A549 (cell line): ENCODE measurements around the gene GPX2. TPM values are rescaled to one million over a fixed set of nuclear protein-coding genes. Genes with fewer than 3 reads are reported as not detected.

Source experiments
- ATAC-seq, 2 experiments: fragments of 200-7000 bp in 1 of 2; fragments of >200 bp in 1 of 2; cut with Nextera tagmentation in 1 of 2; cut with Tn5 transposase in 1 of 2; 3 replicates each; pipeline versions ENCODE4 v1.8.0 to v1.9.1; 2018 to 2020; ENCODE audit warnings: mild to moderate bottlenecking in 1 of 2, moderate library complexity in 1 of 2
- CTCF ChIA-PET: fragments of 300-600 bp; sonication (Branson Sonifier 250); formaldehyde crosslinking; extraction: SDS; loops from one replicate; lab custom pipeline; 2021; ENCODE audit warnings: antibody characterized with exemption, inconsistent platforms; lab: Yijun Ruan, JAX
- POLR2A ChIA-PET: fragments of 350-600 bp; formaldehyde crosslinking; extraction: SDS; loops from one replicate; lab custom pipeline; 2021; ENCODE audit warnings: antibody characterized with exemption, inconsistent platforms; lab: Yijun Ruan, JAX
- DNase-seq, 2 experiments: peaks; one replicate each; pipeline versions ENCODE4 v3.0.0 to v3.0.0-alpha.2; 2011 to 2016; ENCODE audit warnings: low read depth in 1 of 2, low spot score in 1 of 2
- FAIRE-seq: peaks from 2 replicates; lab custom pipeline; 2011; peaks lifted over from hg19 to GRCh38; lab: Jason Lieb, UNC
- H3K27ac ChIP-seq, 2 experiments: fragments of >200 bp; sonication (Bioruptor Twin); formaldehyde crosslinking; 3 replicates each; pipeline ENCODE4 v1.5.1; 2016 to 2017
- H3K4me1 ChIP-seq: fragments of >200 bp; sonication (Bioruptor Twin); formaldehyde crosslinking; 3 replicates; pipeline ENCODE4 v1.6.1; 2016
- H3K4me2 ChIP-seq: fragments of >200 bp; sonication (Bioruptor Twin); formaldehyde crosslinking; 3 replicates; pipeline ENCODE4 v1.6.1; 2016
- H3K4me3 ChIP-seq: fragments of >200 bp; sonication (Bioruptor Twin); formaldehyde crosslinking; 3 replicates; pipeline ENCODE4 v1.5.1; 2016
- H3K9me3 ChIP-seq: fragments of >200 bp; sonication (Bioruptor Twin); formaldehyde crosslinking; 3 replicates; pipeline ENCODE4 v1.6.1; 2016
- BCL3 ChIP-seq: fragments of >200 bp; sonication (Bioruptor Twin); formaldehyde crosslinking; IDR thresholded peaks from 3 replicates; pipeline ENCODE4 v1.6.1; 2016
- BHLHE40 ChIP-seq: IDR thresholded peaks from 2 replicates; pipeline ENCODE4 v1.6.1; 2012; ENCODE audit warnings: low read depth, low read length, inconsistent platforms
- CHD4 ChIP-seq: fragments of 200-600 bp; sonication (generic); IDR thresholded peaks from 2 replicates; pipeline ENCODE4 v1.6.1; 2016; ENCODE audit warnings: antibody characterized with exemption, mild to moderate bottlenecking, borderline replicate concordance
- EHF ChIP-seq: fragments of 250-450 bp; sonication (Bioruptor Pico); IDR thresholded peaks from 2 replicates; pipeline ENCODE4 v1.5.0; 2020; ENCODE audit warnings: mild to moderate bottlenecking
- EHMT2 ChIP-seq: fragments of 200-600 bp; sonication (generic); IDR thresholded peaks from 2 replicates; pipeline ENCODE4 v1.6.1; 2016; ENCODE audit warnings: antibody characterized with exemption, low read depth, mild to moderate bottlenecking, moderate library complexity
- ESRRA ChIP-seq: fragments of 150-350 bp; IDR thresholded peaks from 2 replicates; pipeline ENCODE4 v1.6.1; 2014; ENCODE audit warnings: mild to moderate bottlenecking, low read length, borderline replicate concordance
- FOSB ChIP-seq: fragments of 250-450 bp; sonication (Bioruptor Pico); IDR thresholded peaks from 2 replicates; pipeline ENCODE4 v1.5.0; 2020; ENCODE audit warnings: mild to moderate bottlenecking, moderate library complexity
- FOSL2 ChIP-seq, 2 experiments: fragments of 450-650 bp in 1 of 2; fragments of >200 bp in 1 of 2; sonication (Bioruptor Twin) in 1 of 2; formaldehyde crosslinking; IDR thresholded peaks; 2 replicates each; pipeline versions ENCODE4 v1.5.0 to v1.6.1; 2016 to 2020; ENCODE audit warnings: mild to moderate bottlenecking in 1 of 2, moderate library complexity in 1 of 2
- FOXS1 ChIP-seq: fragments of 250-450 bp; sonication (Bioruptor Pico); IDR thresholded peaks from 2 replicates; pipeline ENCODE4 v1.5.0; 2020; ENCODE audit warnings: mild to moderate bottlenecking, moderate library complexity
- GATA3 ChIP-seq: IDR thresholded peaks from 2 replicates; pipeline ENCODE4 v1.6.1; 2012; ENCODE audit warnings: borderline replicate concordance
- HES2 ChIP-seq: fragments of >200 bp; sonication (Bioruptor Twin); formaldehyde crosslinking; IDR thresholded peaks from 2 replicates; pipeline ENCODE4 v1.6.1; 2016
- HMGXB4 ChIP-seq: fragments of 250-450 bp; sonication (Bioruptor Pico); IDR thresholded peaks from 2 replicates; pipeline ENCODE4 v1.5.0; 2021; ENCODE audit warnings: mild to moderate bottlenecking, moderate library complexity, borderline replicate concordance
- JUN ChIP-seq, 2 experiments: fragments of >200 bp; sonication (Bioruptor Twin); formaldehyde crosslinking; IDR thresholded peaks; 2 replicates in 1 of 2; 3 replicates in 1 of 2; pipeline ENCODE4 v1.6.1; 2016 to 2017
- KDM1A ChIP-seq: fragments of 200-600 bp; sonication (generic); IDR thresholded peaks from 2 replicates; pipeline ENCODE4 v1.6.1; 2016; ENCODE audit warnings: low read depth, mild to moderate bottlenecking
- KDM5A ChIP-seq: fragments of 200-600 bp; sonication (generic); IDR thresholded peaks from 2 replicates; pipeline ENCODE4 v1.6.1; 2016; ENCODE audit warnings: antibody characterized with exemption, mild to moderate bottlenecking
- NPAS2 ChIP-seq: fragments of 250-450 bp; sonication (Bioruptor Pico); IDR thresholded peaks from 2 replicates; pipeline ENCODE4 v1.8.0; 2022; ENCODE audit warnings: mild to moderate bottlenecking, moderate library complexity, borderline replicate concordance
- RAD21 ChIP-seq, 2 experiments: fragments of >200 bp in 1 of 2; sonication (Bioruptor Twin) in 1 of 2; formaldehyde crosslinking in 1 of 2; IDR thresholded peaks in 1 of 2; conservative IDR thresholded peaks in 1 of 2; 2 replicates in 1 of 2; 3 replicates in 1 of 2; pipeline ENCODE4 v1.6.1; 2012 to 2018; ENCODE audit warnings: inconsistent platforms in 1 of 2
- REST ChIP-seq: fragments of 200-600 bp; sonication (generic); IDR thresholded peaks from 2 replicates; pipeline ENCODE4 v1.6.1; 2016; ENCODE audit warnings: antibody characterized with exemption, mild to moderate bottlenecking, moderate library complexity
- RFX5 ChIP-seq: fragments of 450-650 bp; IDR thresholded peaks from 2 replicates; pipeline ENCODE4 v1.7.1; 2014; ENCODE audit warnings: antibody characterized with exemption, mild to moderate bottlenecking, moderate library complexity
- RNF2 ChIP-seq: fragments of 200-600 bp; sonication (generic); IDR thresholded peaks from 2 replicates; pipeline ENCODE4 v1.6.1; 2016; ENCODE audit warnings: low read depth, mild to moderate bottlenecking, antibody characterized with exemption, moderate library complexity, borderline replicate concordance
- TFCP2L1 ChIP-seq: fragments of 250-450 bp; sonication (Bioruptor Pico); IDR thresholded peaks from 2 replicates; pipeline ENCODE4 v1.5.0; 2021; ENCODE audit warnings: mild to moderate bottlenecking
- ZC3H11A ChIP-seq: fragments of 450-650 bp; IDR thresholded peaks from 2 replicates; pipeline ENCODE4 v1.6.1; 2014; ENCODE audit warnings: antibody characterized with exemption, mild to moderate bottlenecking
- ZFP36 ChIP-seq: fragments of 450-650 bp; IDR thresholded peaks from 2 replicates; pipeline ENCODE4 v1.6.1; 2014; ENCODE audit warnings: borderline replicate concordance; ENCODE audit not compliant: partially characterized antibody
- ZSCAN20 ChIP-seq: fragments of 250-450 bp; sonication (Bioruptor Pico); IDR thresholded peaks from 2 replicates; pipeline ENCODE4 v1.8.0; 2022; ENCODE audit warnings: mild to moderate bottlenecking, moderate library complexity
- WGBS: methylation state at CpG from one replicate; pipeline ENCODE4 v1.1.6; 2017; ENCODE audit errors: missing lambda C conversion rate; 5-methylcytosine and 5-hydroxymethylcytosine counted together
- polyA plus RNA-seq, 4 experiments: library from polyadenylated mRNA; depleted of rRNA in 3 of 4; stranded (reverse); fragments of >200 nt; fragmentation: RNase III in 1 of 4; extraction: RNeasy Plus Mini Kit Qiagen cat#74134 plus additional on column Dnase treatment in 1 of 4; gene quantifications; 2 replicates in 3 of 4; 3 replicates in 1 of 4; pipeline ENCODE4 v1.2.3, GENCODE V29; 2011 to 2017

Gene GPX2
- polyA plus RNA-seq, 2 of the 4 experiments (the other 2 are of a cell fraction), result 382 to 876 TPM

- FAIRE-seq (no peak), ATAC-seq (no peak), DNase-seq (no peak)
- peak overlapping the region; percentile 90 to 92 for H3K27ac ChIP-seq
- peaks cover 53% of the 10 kb centered on the region for H3K4me1 ChIP-seq
- ChIA-PET POLR2A (interaction anchor here (1.0 kb wide), 1 partner anchor 8 kb away, joined by 3 read pairs; no protein-coding TSS in a partner anchor), CTCF (interaction anchor here (0.6 to 1.0 kb wide), 3 partner anchors 12 to 561 kb away, joined by 3 read pairs; no protein-coding TSS in a partner anchor)
- no peak overlapping the region for H3K4me3 ChIP-seq
- WGBS, result 97% methylated on average over 2 of the region's 2 CpGs
- H3K9me3 ChIP-seq, result no peaks in the 10 kb centered on the region
- TF ChIP-seq RNF2 (no peak), HES2 (no peak), JUN (IDR thresholded peaks at IDR 0.05) (no peak), HMGXB4 (CRISPR knock-in tag) (no peak), NPAS2 (CRISPR knock-in tag) (no peak), RAD21 (conservative IDR thresholded peaks at IDR 0.05 in 1 of 2, IDR thresholded peaks at IDR 0.05 in 1 of 2) (no peak), BCL3 (no peak), KDM1A (no peak), CHD4 (no peak), FOXS1 (CRISPR knock-in tag) (no peak), ZSCAN20 (no peak), RFX5 (no peak), EHMT2 (no peak), EHF (no peak), ZC3H11A (no peak)
- H3K4me2 ChIP-seq, result no peak overlapping the region
Measured at GRCh38 chr14:64944041-64944440, 1.5 kb upstream of the GPX2 start.

- no peak overlapping the region for H3K4me3 ChIP-seq
- CTCF ChIA-PET, result interaction anchor here (0.6 to 1.0 kb wide), 2 partner anchors 13 to 562 kb away, joined by 3 read pairs; no protein-coding TSS in a partner anchor
- H3K27ac ChIP-seq, result peak overlapping the region; percentile 90 to 92
- H3K4me1 ChIP-seq, result peaks cover 57% of the 10 kb centered on the region
- 89% methylated on average over 6 of the region's 6 CpGs for WGBS
- ATAC-seq, result no peak
- no peak for DNase-seq
- TF ChIP-seq KDM5A (no peak), BHLHE40 (no peak), HES2 (no peak), EHF (no peak), CHD4 (no peak), REST (no peak), ZFP36 (no peak), TFCP2L1 (no peak), FOSB (CRISPR knock-in tag) (no peak), ESRRA (no peak), BCL3 (no peak), FOXS1 (CRISPR knock-in tag) (no peak), KDM1A (no peak), FOSL2 (IDR thresholded peaks at IDR 0.05) (no peak), FOSL2 (CRISPR knock-in tag; IDR thresholded peaks at IDR 0.05) (no peak), GATA3 (no peak)
- H3K9me3 ChIP-seq, result no peaks in the 10 kb centered on the region
- peak overlapping the region; percentile 79 for H3K4me2 ChIP-seq
- POLR2A ChIA-PET, result no interaction called here
- FAIRE-seq, result no peak
Measured at GRCh38 chr14:64943556-64943955, 1.0 kb upstream of the GPX2 start.
